GM23338 (cell line): Measurements from ENCODE around the gene KCNN3. TPM values are rescaled to one million over a fixed set of nuclear protein-coding genes. Genes with fewer than 3 reads are reported as not detected.

ENCODE experiments used
- ATAC-seq: fragments of 200-7000 bp; cut with Tn5 transposase; 3 replicates; pipeline ENCODE4 v1.9.1; 2020
- DNase-seq: peaks from one replicate; pipeline ENCODE4 v3.0.0-alpha.2; 2015; ENCODE audit warnings: low spot score
- H2AFZ ChIP-seq: fragments of 200-600 bp; sonication (generic); 2 replicates; pipeline ENCODE4 v1.8.0; 2016; ENCODE audit warnings: antibody characterized with exemption, mild to moderate bottlenecking, moderate library complexity
- H3F3A ChIP-seq: fragments of 200-600 bp; sonication (generic); replicated peaks from 2 replicates; pipeline ENCODE4 v1.8.0; 2017; ENCODE audit warnings: antibody characterized with exemption, mixed run types, low read depth
- H3K27ac ChIP-seq: fragments of 200-600 bp; sonication (generic); 2 replicates; pipeline ENCODE4 v1.6.1; 2016; ENCODE audit warnings: low read depth
- H3K27me3 ChIP-seq: fragments of 200-600 bp; sonication (generic); 2 replicates; pipeline ENCODE4 v1.8.0; 2016; ENCODE audit warnings: mild to moderate bottlenecking, mixed run types, moderate library complexity; ENCODE audit not compliant: insufficient read depth
- H3K36me3 ChIP-seq: fragments of 200-600 bp; sonication (generic); 2 replicates; pipeline ENCODE4 v1.8.0; 2016; ENCODE audit warnings: mild to moderate bottlenecking; ENCODE audit not compliant: insufficient read depth
- H3K4me1 ChIP-seq: fragments of 200-600 bp; sonication (generic); 2 replicates; pipeline ENCODE4 v1.8.0; 2016; ENCODE audit warnings: mild to moderate bottlenecking, moderate library complexity; ENCODE audit not compliant: insufficient read depth
- H3K4me2 ChIP-seq: fragments of 200-600 bp; sonication (generic); 2 replicates; pipeline ENCODE4 v1.7.1; 2017; ENCODE audit warnings: mixed run types
- H3K4me3 ChIP-seq: fragments of 200-600 bp; sonication (generic); 2 replicates; pipeline ENCODE4 v1.6.1; 2016; ENCODE audit warnings: mixed run types
- H3K79me2 ChIP-seq: fragments of 200-600 bp; sonication (generic); replicated peaks from 2 replicates; pipeline ENCODE4 v1.8.0; 2017; ENCODE audit warnings: mild to moderate bottlenecking; ENCODE audit not compliant: insufficient read depth
- H3K9me2 ChIP-seq: fragments of 200-600 bp; sonication (generic); 2 replicates; pipeline ENCODE4 v1.8.0; 2017; ENCODE audit not compliant: insufficient read depth
- H4K20me1 ChIP-seq: fragments of 200-600 bp; sonication (generic); replicated peaks from 2 replicates; pipeline ENCODE4 v1.8.0; 2017; ENCODE audit warnings: mild to moderate bottlenecking; ENCODE audit not compliant: insufficient read depth
- H3K27ac Mint-ChIP-seq: 2 replicates; pipeline ENCODE4 v1.8.0; 2020; ENCODE audit warnings: inconsistent platforms, mild to moderate bottlenecking, moderate library complexity, mixed read lengths
- H3K27me3 Mint-ChIP-seq: 3 replicates; pipeline ENCODE4 v1.8.0; 2022; ENCODE audit warnings: low read depth, mild to moderate bottlenecking, moderate library complexity, mixed read lengths, inconsistent platforms; ENCODE audit not compliant: insufficient read depth, poor library complexity
- H3K36me3 Mint-ChIP-seq: 3 replicates; pipeline ENCODE4 v1.8.0; 2021; ENCODE audit warnings: low read depth, mild to moderate bottlenecking, inconsistent platforms, moderate library complexity, mixed read lengths
- H3K4me1 Mint-ChIP-seq: 3 replicates; pipeline ENCODE4 v1.8.0; 2020; ENCODE audit warnings: mild to moderate bottlenecking, inconsistent platforms, mixed read lengths
- H3K4me3 Mint-ChIP-seq: 3 replicates; pipeline ENCODE4 v1.8.0; 2021; ENCODE audit warnings: moderate library complexity, mild to moderate bottlenecking, inconsistent platforms, mixed read lengths
- H3K9me3 Mint-ChIP-seq: 3 replicates; pipeline ENCODE4 v1.8.0; 2020; ENCODE audit warnings: moderate library complexity, mild to moderate bottlenecking, inconsistent platforms, mixed read lengths
- CREB1 ChIP-seq: fragments of 250-450 bp; sonication (Bioruptor Pico); IDR thresholded peaks from 2 replicates; pipeline ENCODE4 v1.5.0; 2020; ENCODE audit warnings: low read depth, mild to moderate bottlenecking, moderate library complexity
- CTCF ChIP-seq, 2 experiments: fragments of 200-600 bp in 1 of 2; sonication (generic) in 1 of 2; conservative IDR thresholded peaks; 2 replicates each; pipeline versions ENCODE4 v1.5.1 to v1.6.1; 2016 to 2017; ENCODE audit warnings: antibody characterized with exemption in 2 of 2, low read depth in 2 of 2, mild to moderate bottlenecking in 2 of 2, moderate library complexity in 1 of 2
- ETS1 ChIP-seq: IDR thresholded peaks from 2 replicates; pipeline ENCODE4 v1.6.1; 2016; ENCODE audit warnings: antibody characterized with exemption
- EZH2phosphoT487 ChIP-seq: fragments of 200-600 bp; sonication (generic); IDR thresholded peaks from one replicate; pipeline ENCODE4 v1.8.1; 2018; ENCODE audit warnings: antibody characterized with exemption; ENCODE audit not compliant: unreplicated experiment
- JUNB ChIP-seq: IDR thresholded peaks from one replicate; pipeline ENCODE4 v1.6.1; 2016; ENCODE audit warnings: antibody characterized with exemption; ENCODE audit not compliant: unreplicated experiment
- NANOG ChIP-seq: IDR thresholded peaks from 2 replicates; pipeline ENCODE4 v1.6.1; 2016; ENCODE audit warnings: antibody characterized with exemption, borderline replicate concordance
- POLR2AphosphoS5 ChIP-seq: IDR thresholded peaks from 2 replicates; pipeline ENCODE4 v1.6.1; 2016; ENCODE audit warnings: antibody characterized with exemption, low read depth
- STAT1 ChIP-seq: IDR thresholded peaks from one replicate; pipeline ENCODE4 v1.6.1; 2016; ENCODE audit warnings: antibody characterized with exemption; ENCODE audit not compliant: unreplicated experiment
- ZNF331 ChIP-seq: fragments of 250-450 bp; sonication (Bioruptor Pico); IDR thresholded peaks from 2 replicates; pipeline ENCODE4 v1.5.0; 2020; ENCODE audit warnings: low read depth, mild to moderate bottlenecking, moderate library complexity
- ZNF462 ChIP-seq: fragments of 250-450 bp; sonication (Bioruptor Pico); IDR thresholded peaks from 2 replicates; pipeline ENCODE4 v1.5.0; 2020; ENCODE audit warnings: mild to moderate bottlenecking, moderate library complexity
- polyA plus RNA-seq: library from polyadenylated mRNA; unstranded; fragments of >200 nt; fragmentation: Nextera tagmentation; extraction: Ambion mirVana; gene quantifications from 2 replicates; pipeline ENCODE4 v1.2.1, GENCODE V29; 2016
- total RNA-seq: library from RNA; depleted of rRNA; stranded (reverse); fragments of >200 nt; shearing (Covaris generic); gene quantifications from 2 replicates; pipeline ENCODE4 v1.2.3, GENCODE V29; 2014

The KCNN3 gene
- total and polyA plus RNA-seq, 2 experiments from 2014 or later = 1.9 to 3.0 TPM

GRCh38 chr1:154832384-154832783 is 37.7 kb downstream of the KCNN3 start:
- Histone ChIP-seq H3K27me3 (no peaks in the 10 kb centered on the region), H3K4me1 (no peaks in the 10 kb centered on the region), H3K36me3 (no peaks in the 10 kb centered on the region), H4K20me1 (no peaks in the 10 kb centered on the region), H3K27ac (no peak overlapping the region), H3K4me2 (no peak overlapping the region), H2AFZ (no peak overlapping the region), H3K4me3 (no peak overlapping the region), H3K79me2 (no peaks in the 10 kb centered on the region), H3F3A (no peaks in the 10 kb centered on the region), H3K9me2 (no peaks in the 10 kb centered on the region)
- peaks cover 2% of the 10 kb centered on the region; the same call in 1 of the 3 replicates for H3K4me1 Mint-ChIP-seq
- no peaks in the 10 kb centered on the region for H3K9me3 Mint-ChIP-seq
- no peak for DNase-seq
- ATAC-seq = no peak
- H3K4me3 Mint-ChIP-seq = no peak overlapping the region
- TF ChIP-seq EZH2phosphoT487 (no peak), STAT1 (no peak), ZNF462 (CRISPR knock-in tag) (no peak), JUNB (no peak), ZNF331 (no peak), CREB1 (no peak), CTCF (conservative IDR thresholded peaks at IDR 0.05; ENCODE audit: low read depth in 2 of 2) (no peak), NANOG (no peak), ETS1 (no peak), POLR2AphosphoS5 (no peak)
- H3K36me3 Mint-ChIP-seq = no peaks in the 10 kb centered on the region
- no peak overlapping the region for H3K27ac Mint-ChIP-seq
- peaks cover 1% of the 10 kb centered on the region for H3K27me3 Mint-ChIP-seq
